IPS-18a (cell line): ENCODE measurements around the gene CD80.

ENCODE experiments used
- H3K27ac ChIP-seq: one replicate; pipeline ENCODE4 v1.5.1; 2013; ENCODE audit warnings: low read length
- H3K27me3 ChIP-seq: one replicate; pipeline ENCODE4 v1.6.1; 2013; ENCODE audit warnings: mild to moderate bottlenecking, low read length; ENCODE audit not compliant: control insufficient read depth, insufficient read depth
- H3K36me3 ChIP-seq: one replicate; pipeline ENCODE4 v1.6.1; 2013; ENCODE audit warnings: low read depth, low read length; ENCODE audit not compliant: control insufficient read depth
- H3K4me1 ChIP-seq: one replicate; pipeline ENCODE4 v1.6.1; 2013; ENCODE audit warnings: low read depth, low read length; ENCODE audit not compliant: control insufficient read depth
- H3K4me3 ChIP-seq: one replicate; pipeline ENCODE4 v1.5.1; 2013; ENCODE audit warnings: low read length
- H3K9ac ChIP-seq: one replicate; pipeline ENCODE4 v1.6.1; 2013; ENCODE audit warnings: mild to moderate bottlenecking, low read length, moderate library complexity
- H3K9me3 ChIP-seq: one replicate; pipeline ENCODE4 v1.6.1; 2013; ENCODE audit warnings: low read depth, low read length; ENCODE audit not compliant: control insufficient read depth

CD80 gene

GRCh38 chr3:119490153-119490552, 69.3 kb downstream of the CD80 start:
- H3K9me3 ChIP-seq, result no peaks in the 10 kb centered on the region
- no peaks in the 10 kb centered on the region for H3K4me1 ChIP-seq
- H3K36me3 ChIP-seq, result peaks cover 33% of the 10 kb centered on the region
- H3K27me3 ChIP-seq, result no peaks in the 10 kb centered on the region
- no peak overlapping the region for H3K9ac ChIP-seq
- no peak overlapping the region for H3K4me3 ChIP-seq
- H3K27ac ChIP-seq, result no peak overlapping the region

GRCh38 chr3:119485563-119485962, 73.9 kb downstream of the CD80 start:
- H3K4me1 ChIP-seq, result no peaks in the 10 kb centered on the region
- peaks cover 41% of the 10 kb centered on the region for H3K36me3 ChIP-seq
- no peaks in the 10 kb centered on the region for H3K9me3 ChIP-seq
- H3K27me3 ChIP-seq, result no peaks in the 10 kb centered on the region
- no peak overlapping the region for H3K4me3 ChIP-seq
- H3K27ac ChIP-seq, result no peak overlapping the region
- no peak overlapping the region for H3K9ac ChIP-seq

GRCh38 chr3:119483101-119483500, 76.3 kb downstream of the CD80 start:
- Histone ChIP-seq H3K9me3 (no peaks in the 10 kb centered on the region), H3K4me3 (no peak overlapping the region), H3K27ac (no peak overlapping the region), H3K4me1 (no peaks in the 10 kb centered on the region), H3K9ac (no peak overlapping the region), H3K36me3 (peaks cover 33% of the 10 kb centered on the region), H3K27me3 (no peaks in the 10 kb centered on the region)

- Histone ChIP-seq H3K9me3 (no peaks in the 10 kb centered on the region), H3K4me3 (no peak overlapping the region), H3K4me1 (no peaks in the 10 kb centered on the region), H3K36me3 (peaks cover 23% of the 10 kb centered on the region), H3K9ac (no peak overlapping the region), H3K27ac (no peak overlapping the region), H3K27me3 (no peaks in the 10 kb centered on the region)
Measured at GRCh38 chr3:119481079-119481478, 78.3 kb downstream of the CD80 start.
